GM12874 (cell line): ENCODE results near the gene ADK.

Experiments
- CTCF ChIP-seq: IDR thresholded peaks from 2 replicates; pipeline ENCODE4 v1.5.1; 2011; ENCODE audit warnings: low read depth, mild to moderate bottlenecking, control low read depth, low read length, moderate library complexity; ENCODE audit not compliant: insufficient read depth

The ADK gene

DNA sequence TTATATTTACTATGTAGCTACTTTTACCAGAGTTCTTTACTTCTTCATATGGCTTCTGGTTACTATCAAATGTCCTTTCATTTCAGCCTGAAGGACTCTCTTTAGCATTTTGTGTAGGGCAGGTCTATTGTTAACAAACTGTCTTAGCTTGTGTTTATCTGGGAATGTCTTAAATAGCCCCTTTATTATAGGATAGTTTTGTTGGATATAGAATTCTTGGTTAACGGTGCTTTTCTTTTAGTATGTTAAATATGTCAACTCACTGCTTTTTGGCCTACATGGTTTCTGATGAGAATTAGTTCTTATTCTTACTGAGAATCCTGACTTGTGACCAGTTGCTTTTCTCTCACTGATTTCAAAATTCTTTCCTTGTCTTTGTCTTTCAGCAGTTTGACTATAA, 169.0 kb downstream of the ADK start:
- TF ChIP-seq CTCF: no peak

- TF ChIP-seq CTCF: no peak
Measured at GRCh38 chr10:74320717-74321116, 169.7 kb downstream of the ADK start.

- TF ChIP-seq CTCF: no peak
Measured at GRCh38 chr10:74322141-74322540, 171.1 kb downstream of the ADK start.

GRCh38 chr10:74322565-74322964, 171.5 kb downstream of the ADK start:
- TF ChIP-seq CTCF: no peak

DNA sequence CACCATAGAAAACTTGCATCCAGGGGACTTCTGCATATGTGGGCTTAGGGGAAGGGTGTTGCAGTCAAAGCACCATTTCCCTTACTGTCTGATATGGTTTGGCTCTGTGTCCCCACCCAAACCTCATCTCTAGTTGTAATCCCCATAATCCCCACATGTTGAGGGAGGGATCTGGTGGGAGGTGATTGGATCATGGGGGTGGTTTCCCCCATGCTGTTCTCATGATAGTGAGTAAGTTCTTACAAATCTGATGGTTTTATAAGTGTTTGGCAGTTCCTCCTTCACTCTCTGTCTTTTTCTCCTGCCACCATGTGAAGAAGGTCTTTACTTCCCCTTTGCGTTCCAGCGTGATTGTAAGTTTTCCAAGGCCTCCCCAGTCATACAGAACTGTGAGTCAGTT, 177.4 kb downstream of the ADK start:
- TF ChIP-seq CTCF: no peak

DNA sequence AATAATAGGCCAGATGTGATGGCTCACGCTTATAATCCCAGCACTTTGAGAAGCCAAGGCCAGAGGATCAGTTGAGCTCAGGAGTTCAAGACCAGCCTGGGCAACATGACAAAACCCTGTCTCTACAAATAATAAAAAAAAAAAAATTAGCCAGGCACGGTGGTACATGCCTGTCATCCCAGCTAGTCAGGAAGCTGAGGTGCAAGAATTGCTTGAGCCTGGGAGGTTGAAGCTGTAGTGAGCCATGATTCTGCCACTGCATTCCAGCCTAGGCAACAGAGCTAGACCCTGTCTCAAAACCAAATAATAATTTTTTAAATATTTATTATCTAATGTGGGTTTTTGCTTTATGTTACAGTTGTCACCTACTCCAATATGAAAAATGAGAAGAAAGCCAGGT, 178.9 kb downstream of the ADK start:
- TF ChIP-seq CTCF: no peak

- no peak for TF ChIP-seq CTCF
Measured at GRCh38 chr10:74330646-74331045, 179.6 kb downstream of the ADK start.

GRCh38 chr10:74332398-74332797, 181.4 kb downstream of the ADK start:
- TF ChIP-seq CTCF: no peak
